Esophagus squamous epithelium (tissue), 5 donors: ENCODE data around the gene TAAR6. TPM values are rescaled to one million over a fixed set of nuclear protein-coding genes. Genes with fewer than 3 reads are reported as not detected.

ENCODE experiments used
- DNase-seq: peaks from one replicate; lab custom pipeline; 2025; lab: John Stamatoyannopoulos, UW
- H3K27ac ChIP-seq, 4 donors: fragments of 200-600 bp; sonication (generic); one replicate each; pipeline ENCODE4 v1.5.1; 2016 to 2019; ENCODE audit warnings: mild to moderate bottlenecking in 1 of 4
- H3K27me3 ChIP-seq, 4 donors: fragments of 200-600 bp; sonication (generic); 1 replicate in 3 of 4; 2 replicates in 1 of 4; pipeline versions ENCODE4 v1.5.1 to v1.6.0; 2017 to 2021; ENCODE audit warnings: antibody characterized with exemption in 1 of 4
- H3K36me3 ChIP-seq, 3 donors: fragments of 200-600 bp; sonication (generic); one replicate each; pipeline ENCODE4 v1.5.1; 2016 to 2019
- H3K4me1 ChIP-seq, 3 donors: fragments of 200-600 bp; sonication (generic); one replicate each; pipeline ENCODE4 v1.5.1; 2017 to 2019
- H3K4me3 ChIP-seq, 4 donors: fragments of 200-600 bp; sonication (generic); 1 replicate in 3 of 4; 2 replicates in 1 of 4; pipeline ENCODE4 v1.5.1; 2016 to 2019; ENCODE audit warnings: mild to moderate bottlenecking in 2 of 4, moderate library complexity in 1 of 4
- H3K9me3 ChIP-seq, 3 donors: fragments of 200-600 bp; sonication (generic); one replicate each; pipeline ENCODE4 v1.5.1; 2016 to 2019
- POLR2A ChIP-seq, 4 donors: fragments of 450-650 bp; IDR thresholded peaks; one replicate each; pipeline ENCODE4 v1.6.1; 2017; ENCODE audit warnings: antibody characterized with exemption in 4 of 4, mild to moderate bottlenecking in 4 of 4, moderate library complexity in 3 of 4
- WGBS, 2 donors: methylation state at CpG; one replicate each; pipeline ENCODE4 v1.1.5; 2018; 5-methylcytosine and 5-hydroxymethylcytosine counted together
- intact Hi-C: fragments of 100-400 bp; cut with DNase I; formaldehyde crosslinking; loops from one replicate; pipeline ENCODE4 v1.15.0; 2022
- total RNA-seq, 4 donors: library from RNA; depleted of rRNA; stranded (reverse); fragments of >200 nt; gene quantifications; one replicate each; pipeline ENCODE4 v1.1.0, GENCODE V29; 2016
- TF ChIP-seq, protein P1 (sequence below), 6 experiments: fragments of 450-650 bp in 4 of 6; fragments of 200-600 bp in 2 of 6; sonication (generic) in 2 of 6; IDR thresholded peaks; one replicate each; pipeline ENCODE4 v1.5.1; 2016 to 2019; ENCODE audit warnings: antibody characterized with exemption in 6 of 6, mild to moderate bottlenecking in 4 of 6, moderate library complexity in 4 of 6
- donor health status: DM: yes; HTN: yes; CAD: no.

The TAAR6 gene
- total RNA-seq, 4 donors from 2014 or later, result not detected

DNA sequence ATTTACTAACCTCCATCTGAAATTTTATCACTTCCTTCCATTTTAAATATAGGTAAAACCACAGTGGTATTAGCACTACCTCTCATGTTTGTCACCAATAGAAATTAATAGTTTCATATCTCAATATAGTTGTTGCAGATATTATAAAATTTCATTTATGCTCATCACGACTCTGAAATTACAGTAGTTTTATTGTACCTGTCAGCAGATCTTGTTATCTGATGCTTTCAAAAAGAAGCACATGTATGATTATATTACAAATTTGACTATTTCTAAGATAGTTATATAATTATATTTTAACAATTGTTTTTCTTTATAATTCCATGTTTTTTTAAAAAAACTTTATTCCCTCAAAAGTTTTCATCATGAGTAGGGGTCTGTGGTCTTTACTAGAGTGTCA is 14.6 kb downstream of the TAAR6 start:
- Histone ChIP-seq H3K27me3 (peaks cover 0 to 6% (median 0%) of the 10 kb centered on the region in 4 donors), H3K4me1 (no peaks in the 10 kb centered on the region), H3K36me3 (no peaks in the 10 kb centered on the region), H3K9me3 (no peaks in the 10 kb centered on the region), H3K4me3 (no peak overlapping the region), H3K27ac (no peak overlapping the region)
- WGBS, 2 donors, result 70 to 92% methylated on average over 1 of the region's 1 CpG
- DNase-seq, result no peak
- TF ChIP-seq, protein P1, sequence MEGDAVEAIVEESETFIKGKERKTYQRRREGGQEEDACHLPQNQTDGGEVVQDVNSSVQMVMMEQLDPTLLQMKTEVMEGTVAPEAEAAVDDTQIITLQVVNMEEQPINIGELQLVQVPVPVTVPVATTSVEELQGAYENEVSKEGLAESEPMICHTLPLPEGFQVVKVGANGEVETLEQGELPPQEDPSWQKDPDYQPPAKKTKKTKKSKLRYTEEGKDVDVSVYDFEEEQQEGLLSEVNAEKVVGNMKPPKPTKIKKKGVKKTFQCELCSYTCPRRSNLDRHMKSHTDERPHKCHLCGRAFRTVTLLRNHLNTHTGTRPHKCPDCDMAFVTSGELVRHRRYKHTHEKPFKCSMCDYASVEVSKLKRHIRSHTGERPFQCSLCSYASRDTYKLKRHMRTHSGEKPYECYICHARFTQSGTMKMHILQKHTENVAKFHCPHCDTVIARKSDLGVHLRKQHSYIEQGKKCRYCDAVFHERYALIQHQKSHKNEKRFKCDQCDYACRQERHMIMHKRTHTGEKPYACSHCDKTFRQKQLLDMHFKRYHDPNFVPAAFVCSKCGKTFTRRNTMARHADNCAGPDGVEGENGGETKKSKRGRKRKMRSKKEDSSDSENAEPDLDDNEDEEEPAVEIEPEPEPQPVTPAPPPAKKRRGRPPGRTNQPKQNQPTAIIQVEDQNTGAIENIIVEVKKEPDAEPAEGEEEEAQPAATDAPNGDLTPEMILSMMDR (IDR thresholded peaks at IDR 0.05), result no peak
- TF ChIP-seq POLR2A (IDR thresholded peaks at IDR 0.05), result no peak
- intact Hi-C loops, result no loop called here

DNA sequence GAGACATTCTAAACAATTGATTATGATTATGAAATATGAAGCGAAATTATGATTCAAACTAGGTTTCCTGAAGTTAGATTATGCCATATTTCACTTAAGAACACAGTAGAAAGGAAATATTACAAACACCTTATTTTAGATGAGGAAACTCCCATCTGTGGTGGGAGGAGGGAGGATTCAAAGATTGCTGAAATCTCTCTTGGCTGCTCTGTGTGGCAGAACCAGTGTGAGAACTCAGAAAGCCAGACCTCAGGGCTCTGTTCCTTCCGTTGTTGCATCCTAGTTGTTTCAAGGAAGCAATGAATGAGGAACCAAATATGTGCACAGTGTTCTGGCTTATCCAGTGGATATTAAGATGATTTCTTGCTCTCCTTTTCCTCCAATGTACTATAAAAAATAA is 17.3 kb downstream of the TAAR6 start:
- Histone ChIP-seq H3K27me3 (no peaks in the 10 kb centered on the region), H3K27ac (no peak overlapping the region), H3K36me3 (no peaks in the 10 kb centered on the region), H3K4me3 (no peak overlapping the region), H3K9me3 (no peaks in the 10 kb centered on the region), H3K4me1 (no peaks in the 10 kb centered on the region)
- no peak for DNase-seq
- TF ChIP-seq, protein P1 (IDR thresholded peaks at IDR 0.05), result no peak
- TF ChIP-seq POLR2A (IDR thresholded peaks at IDR 0.05), result no peak
- WGBS, 2 donors, result 42 to 44% methylated on average over 2 of the region's 2 CpGs
- intact Hi-C loops, result no loop called here

DNA sequence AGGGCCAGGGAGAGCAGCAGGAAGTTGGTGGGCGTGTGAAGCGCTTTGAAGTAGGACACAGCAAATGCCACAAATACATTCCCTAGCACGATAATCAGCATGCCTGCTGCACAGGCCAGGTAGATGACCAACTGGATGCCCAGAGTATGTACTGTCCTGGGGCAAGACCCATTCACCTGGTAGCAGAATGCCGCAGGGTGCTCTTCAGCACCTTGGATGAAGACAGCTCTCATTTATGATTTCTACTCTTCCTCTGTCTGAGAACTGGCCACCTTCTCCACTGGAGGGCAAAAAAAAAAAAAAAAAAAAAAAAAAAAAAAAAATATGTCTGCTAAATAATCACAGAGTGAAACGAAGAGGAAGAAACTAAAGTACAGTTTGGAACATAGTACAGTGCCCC is 19.3 kb downstream of the TAAR6 start, which contains the start of gene TAAR5:
Gene TAAR5, minus strand, starts transcription at position 288 of the 400 bp plus-strand sequence. Its CDS starts 55 bp downstream, at position 233.
- no peak within 1 kb of the TSS for H3K4me3 ChIP-seq
- intact Hi-C loops, result no loop called here
- no peak for DNase-seq
- H3K9me3 ChIP-seq, result no peaks in the 10 kb centered on the region
- H3K27me3 ChIP-seq, result no peaks in the 10 kb centered on the region
- no peaks in the 10 kb centered on the region for H3K4me1 ChIP-seq
- TF ChIP-seq POLR2A (IDR thresholded peaks at IDR 0.05), result no peak
- TF ChIP-seq, protein P1 (IDR thresholded peaks at IDR 0.05), result no peak
- no peaks in the 10 kb centered on the region for H3K36me3 ChIP-seq
- WGBS, 2 donors, result 54 to 81% methylated on average over 5 of the region's 5 CpGs
- H3K27ac ChIP-seq, result no peak within 1 kb of the TSS

- H3K4me3 ChIP-seq, result no peak overlapping the region
- intact Hi-C loops, result no loop called here
- no peaks in the 10 kb centered on the region for H3K9me3 ChIP-seq
- H3K36me3 ChIP-seq, result no peaks in the 10 kb centered on the region
- 81 to 89% methylated on average over 1 of the region's 1 CpG for WGBS, 2 donors
- no peak overlapping the region for H3K27ac ChIP-seq
- TF ChIP-seq, protein P1 (IDR thresholded peaks at IDR 0.05), result no peak
- no peak for TF ChIP-seq POLR2A (IDR thresholded peaks at IDR 0.05)
- no peaks in the 10 kb centered on the region for H3K27me3 ChIP-seq
- no peak for DNase-seq
- no peaks in the 10 kb centered on the region for H3K4me1 ChIP-seq
These were observed 20.2 kb downstream of the TAAR6 start for GRCh38 chr6:132590362-132590761.

- DNase-seq, result no peak
- Histone ChIP-seq H3K4me1 (no peaks in the 10 kb centered on the region), H3K9me3 (no peaks in the 10 kb centered on the region), H3K36me3 (no peaks in the 10 kb centered on the region), H3K4me3 (no peak overlapping the region), H3K27ac (no peak overlapping the region), H3K27me3 (no peaks in the 10 kb centered on the region)
- TF ChIP-seq POLR2A (IDR thresholded peaks at IDR 0.05), result no peak
- TF ChIP-seq, protein P1 (IDR thresholded peaks at IDR 0.05), result no peak
- WGBS, 2 donors, result 45 to 54% methylated on average over 2 of the region's 2 CpGs
- intact Hi-C loops, result no loop called here
These were observed 22.7 kb downstream of the TAAR6 start for GRCh38 chr6:132592855-132593254.
